Activated T-cell treated with anti-CD3 and anti-CD28 coated beads for 1 hour (primary cell): Measurements from ENCODE around the gene PDZRN4.
"Not testable (repeated sequence)": the region's sequence is repeated elsewhere in the genome, so short reads cannot be mapped to it uniquely, and the experiment has no call there.

Experiments used
- DNase-seq: peaks from one replicate; pipeline ENCODE4 v3.0.0-alpha.2; 2020; ENCODE audit warnings: low read depth

Gene PDZRN4

DNA sequence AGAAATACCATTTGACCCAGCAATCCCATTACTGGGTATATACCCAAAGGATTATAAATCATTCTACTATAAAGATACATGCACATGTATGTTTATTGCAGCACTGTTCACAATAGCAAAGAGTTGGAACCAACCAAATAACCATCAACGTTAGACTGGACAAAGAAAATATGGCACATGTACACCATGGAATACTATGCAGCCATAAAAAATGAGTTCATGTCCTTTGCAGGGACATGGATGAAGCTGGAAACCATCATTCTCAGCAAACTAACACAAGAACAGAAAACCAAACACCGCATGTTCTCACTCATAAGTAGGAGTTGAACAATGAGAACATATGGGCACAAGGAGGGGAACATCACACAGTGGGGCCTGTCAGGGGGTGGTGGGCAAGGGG lies 97.3 kb downstream of the PDZRN4 start:
- not testable (repeated sequence) for DNase-seq

DNA sequence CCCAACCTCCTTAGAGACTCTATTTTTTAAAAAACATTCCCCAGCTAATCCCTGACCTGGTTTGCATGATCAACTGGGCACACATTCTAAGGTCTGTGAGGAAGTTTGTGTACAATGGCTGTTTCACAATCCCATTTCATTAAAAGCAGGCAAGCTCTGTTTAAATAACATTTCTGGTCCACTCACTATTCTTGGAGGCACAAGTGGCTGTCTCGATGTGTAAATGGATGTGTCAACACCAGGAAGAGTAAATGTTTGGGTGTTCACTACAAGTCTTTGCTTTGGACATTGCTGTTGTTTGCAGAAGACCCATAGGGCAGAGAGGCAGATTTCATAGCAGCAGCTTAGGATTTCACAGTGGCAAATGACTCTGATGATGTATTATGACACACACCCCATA lies 98.3 kb downstream of the PDZRN4 start:
- no peak for DNase-seq

DNA sequence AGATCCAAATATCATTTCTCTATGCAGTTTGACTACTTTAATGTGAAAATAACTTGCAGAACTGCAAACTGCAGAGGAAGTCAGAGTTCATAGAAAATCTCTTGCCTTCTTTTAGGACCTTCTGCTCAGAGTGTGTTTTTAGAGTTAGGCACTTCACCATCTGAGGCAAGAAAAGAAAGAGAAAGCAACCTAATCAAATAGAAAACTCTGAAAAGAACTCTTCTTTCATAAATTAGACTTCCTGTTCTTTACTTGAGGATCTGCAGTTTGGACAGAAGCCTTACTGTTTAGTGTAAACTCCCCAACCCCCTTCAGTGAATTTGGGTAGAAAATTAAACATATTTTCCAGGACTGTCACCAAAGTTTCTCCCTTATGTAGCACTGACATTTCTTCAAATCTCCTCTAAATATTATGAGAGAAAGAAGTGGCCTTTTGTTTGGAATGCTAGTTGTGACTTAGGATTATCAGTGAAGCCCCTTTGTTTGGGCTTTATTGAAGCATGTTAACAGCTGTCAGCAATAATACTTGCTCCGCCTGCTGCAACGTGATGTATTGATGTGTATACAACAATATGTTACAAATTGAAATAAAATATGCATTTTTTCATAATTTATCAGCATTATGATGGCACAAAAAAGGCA lies 99.5 kb downstream of the PDZRN4 start:
- no peak for DNase-seq

DNA sequence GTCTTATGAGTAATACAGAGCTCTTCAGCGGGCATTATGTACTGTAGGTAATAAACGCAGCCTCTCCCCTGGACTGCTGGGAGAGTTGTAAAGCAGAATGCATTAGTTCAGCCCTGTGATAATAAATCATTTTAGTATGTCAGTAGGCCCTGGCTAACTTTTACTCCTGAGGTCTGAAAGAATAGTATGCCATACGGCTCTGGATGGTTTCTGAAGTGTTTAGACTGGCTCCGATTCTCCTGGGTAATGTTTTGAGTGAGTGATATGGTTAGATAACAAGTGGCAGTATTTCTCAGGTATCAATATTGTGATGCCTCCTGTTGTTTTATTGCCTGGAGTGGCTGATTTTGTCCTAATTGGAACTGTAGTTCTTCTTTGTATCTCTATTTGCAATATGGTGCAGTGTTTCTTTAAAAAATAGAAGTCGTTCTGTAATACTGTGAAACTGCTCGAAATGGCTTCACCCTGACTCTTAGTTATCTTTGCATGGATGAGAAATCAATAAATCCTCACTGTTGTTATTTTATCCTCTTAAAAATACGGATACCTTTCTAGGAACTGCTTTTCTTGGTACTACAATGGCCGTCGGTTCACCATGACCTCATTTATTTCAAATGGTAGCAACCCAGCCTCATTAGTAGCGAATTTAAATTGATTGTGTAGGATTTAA lies 100.2 kb downstream of the PDZRN4 start:
- no peak for DNase-seq

DNA sequence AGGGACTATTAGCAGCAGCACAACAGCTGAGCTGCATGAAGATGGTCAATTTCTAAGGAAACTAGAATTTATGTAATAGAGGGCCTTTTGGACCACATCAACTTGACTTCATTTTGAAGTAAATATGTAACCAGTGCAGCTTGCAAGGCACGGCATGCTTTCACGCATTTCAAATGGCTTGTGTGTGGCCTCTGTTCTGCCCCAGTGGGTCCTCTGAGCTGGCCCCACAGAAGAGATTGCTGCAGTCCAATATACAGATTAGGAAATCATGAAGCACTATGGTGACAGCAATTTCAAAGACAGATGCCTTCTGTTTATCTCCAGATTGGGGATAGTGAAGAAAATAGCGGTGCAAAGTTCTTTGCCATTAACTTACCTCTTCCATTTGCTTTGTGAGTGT lies 101.4 kb downstream of the PDZRN4 start:
- no peak for DNase-seq

DNA sequence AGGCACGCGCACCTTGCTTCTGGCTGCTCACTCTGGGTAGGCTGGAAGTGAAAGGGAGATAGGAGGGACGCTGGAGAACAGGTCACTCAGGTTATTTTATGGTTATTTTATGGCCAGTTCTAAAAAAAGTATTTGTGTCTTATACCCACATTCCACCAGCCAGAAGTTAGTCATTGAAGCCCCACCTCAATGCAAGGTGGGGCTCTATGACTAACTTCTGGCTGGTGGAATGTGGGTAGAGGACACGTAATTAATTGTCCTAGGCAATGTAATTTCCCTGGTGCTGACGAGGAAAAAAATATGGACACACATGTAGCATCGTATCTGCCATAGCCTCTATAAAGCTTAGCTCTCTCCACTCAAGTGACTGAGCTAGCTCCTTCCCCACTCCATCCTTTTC lies 104.9 kb downstream of the PDZRN4 start:
- DNase-seq, result no peak

DNA sequence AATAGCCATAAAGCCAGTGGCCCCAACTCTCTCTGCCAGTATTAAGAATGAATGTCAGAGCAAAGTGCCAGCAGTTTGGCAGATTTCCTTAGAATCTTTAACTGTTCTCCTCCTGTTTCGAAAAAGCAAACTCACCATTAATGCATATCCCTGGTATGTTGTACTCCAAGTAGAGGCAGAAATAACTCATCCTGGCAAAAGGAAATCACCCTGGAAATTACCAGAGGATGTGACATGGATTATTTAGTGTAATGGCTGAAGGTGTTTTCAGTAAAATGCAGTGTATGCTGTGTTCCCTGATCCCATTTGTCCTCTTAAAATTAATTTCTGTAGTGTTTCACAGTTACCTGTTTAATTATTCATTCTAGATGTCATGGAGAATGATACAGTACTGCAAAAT lies 105.3 kb downstream of the PDZRN4 start:
- no peak for DNase-seq

DNA sequence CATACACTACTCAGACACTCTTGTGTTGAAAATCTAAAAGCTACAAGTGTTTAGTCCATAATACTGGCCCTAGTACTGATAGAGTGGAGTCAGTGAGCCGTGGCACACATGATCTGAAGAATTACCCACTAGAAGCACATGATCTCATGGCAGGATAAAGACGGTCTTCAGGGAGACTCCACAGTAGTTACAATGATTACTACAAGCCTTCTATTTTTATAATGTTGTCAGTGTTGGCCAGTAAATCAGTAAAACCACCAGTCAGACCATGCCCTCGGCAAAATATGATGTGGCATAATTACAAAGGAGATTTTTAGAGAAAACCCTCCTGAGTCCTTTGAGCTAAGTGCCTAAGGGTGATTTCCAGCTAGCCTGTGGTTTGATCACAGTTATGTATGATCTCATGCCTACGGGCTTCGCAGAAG lies 114.9 kb downstream of the PDZRN4 start:
- no peak for DNase-seq

DNA sequence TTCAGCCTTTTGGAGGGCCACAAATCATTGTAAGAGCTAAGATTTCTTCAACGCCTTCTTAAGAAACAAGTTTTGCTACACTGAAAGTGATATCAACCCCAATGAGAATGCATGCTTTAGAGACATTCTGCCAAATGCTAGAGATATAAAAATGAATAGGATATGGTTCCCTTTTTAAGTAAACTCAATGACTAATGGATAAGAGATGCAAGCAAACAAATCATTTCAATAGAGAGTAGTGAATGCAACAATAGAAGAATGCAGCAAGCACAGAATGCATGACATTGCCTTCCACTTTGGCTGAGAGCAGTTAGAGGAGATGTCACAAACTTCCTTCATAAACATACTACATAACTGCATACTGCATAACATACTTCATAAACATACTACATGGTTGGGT lies 116.4 kb downstream of the PDZRN4 start:
- no peak for DNase-seq

DNA sequence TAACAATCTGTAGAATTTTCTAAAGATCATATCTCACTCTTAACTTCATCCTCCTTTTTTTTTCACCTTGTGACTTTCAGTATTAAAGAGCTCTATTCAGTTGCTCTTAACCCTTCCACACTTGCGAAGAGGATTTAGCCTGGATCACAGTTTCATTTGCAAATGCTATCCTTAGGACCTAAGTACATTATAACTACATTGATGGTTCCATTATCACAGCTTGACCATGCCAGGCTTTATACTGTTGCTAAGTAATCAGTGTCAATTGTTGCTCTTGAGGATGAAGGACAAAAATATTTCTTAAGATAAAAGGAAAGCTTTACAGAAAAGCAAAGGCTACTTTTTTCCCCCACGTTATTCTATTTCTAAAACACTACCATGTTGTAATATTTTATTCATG lies 122.2 kb downstream of the PDZRN4 start:
- no peak for DNase-seq

DNA sequence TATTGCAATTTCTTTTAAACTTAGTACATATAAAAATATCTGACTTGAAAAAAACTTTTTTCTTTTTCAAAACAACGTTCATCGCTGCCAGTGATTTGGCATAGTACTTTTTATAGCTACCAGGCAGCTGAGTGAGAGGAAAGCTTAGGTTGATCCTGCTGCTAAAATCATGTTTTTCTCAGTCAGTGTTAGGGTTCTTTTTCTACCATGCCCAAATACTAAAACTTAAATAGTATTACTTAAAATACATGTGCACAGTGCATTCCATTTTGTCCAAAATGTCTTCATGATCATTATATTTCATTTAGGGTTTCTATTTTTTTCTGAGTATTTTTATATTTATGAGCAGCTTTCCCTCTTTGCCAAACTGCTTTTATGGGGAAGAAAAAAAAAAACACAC lies 123.8 kb downstream of the PDZRN4 start:
- no peak for DNase-seq

DNA sequence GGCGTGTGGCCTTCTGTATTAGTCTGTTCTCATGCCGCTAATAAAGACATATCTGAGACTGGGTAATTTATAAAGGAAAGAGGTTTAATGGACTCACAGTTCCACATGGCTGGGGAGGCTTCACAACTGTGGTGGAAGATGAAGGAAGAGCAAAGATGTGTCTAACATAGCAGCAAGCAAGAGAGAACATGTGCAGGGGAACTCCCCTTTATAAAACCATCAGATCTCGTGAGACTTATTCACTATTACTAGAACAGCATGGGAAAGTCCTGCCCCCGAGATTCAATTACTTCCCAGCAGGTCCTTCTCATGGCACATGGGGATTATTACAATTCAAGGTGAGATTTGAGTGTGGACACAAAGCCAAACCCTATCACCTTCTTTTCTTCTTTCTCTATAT lies 124.3 kb downstream of the PDZRN4 start:
- DNase-seq, result not testable (repeated sequence)

DNA sequence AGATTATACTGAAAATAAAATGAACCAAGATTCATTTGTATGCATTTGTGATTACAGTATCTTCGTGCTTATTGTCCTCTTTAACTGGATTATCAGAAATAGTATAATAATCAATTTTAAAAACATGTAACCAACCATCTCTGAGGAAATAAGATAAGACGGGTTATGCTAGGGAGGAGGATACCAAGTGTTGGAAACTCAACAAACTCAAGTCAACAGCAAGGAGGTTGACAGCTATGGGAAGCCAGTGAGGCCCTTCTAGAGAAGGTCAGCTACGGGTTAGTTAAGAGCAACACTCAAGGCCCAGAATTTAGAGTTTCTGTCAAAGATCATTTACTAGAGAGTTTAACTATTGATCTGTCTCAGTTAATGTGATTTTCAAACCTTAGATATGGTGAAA lies 137.2 kb downstream of the PDZRN4 start:
- no peak for DNase-seq

DNA sequence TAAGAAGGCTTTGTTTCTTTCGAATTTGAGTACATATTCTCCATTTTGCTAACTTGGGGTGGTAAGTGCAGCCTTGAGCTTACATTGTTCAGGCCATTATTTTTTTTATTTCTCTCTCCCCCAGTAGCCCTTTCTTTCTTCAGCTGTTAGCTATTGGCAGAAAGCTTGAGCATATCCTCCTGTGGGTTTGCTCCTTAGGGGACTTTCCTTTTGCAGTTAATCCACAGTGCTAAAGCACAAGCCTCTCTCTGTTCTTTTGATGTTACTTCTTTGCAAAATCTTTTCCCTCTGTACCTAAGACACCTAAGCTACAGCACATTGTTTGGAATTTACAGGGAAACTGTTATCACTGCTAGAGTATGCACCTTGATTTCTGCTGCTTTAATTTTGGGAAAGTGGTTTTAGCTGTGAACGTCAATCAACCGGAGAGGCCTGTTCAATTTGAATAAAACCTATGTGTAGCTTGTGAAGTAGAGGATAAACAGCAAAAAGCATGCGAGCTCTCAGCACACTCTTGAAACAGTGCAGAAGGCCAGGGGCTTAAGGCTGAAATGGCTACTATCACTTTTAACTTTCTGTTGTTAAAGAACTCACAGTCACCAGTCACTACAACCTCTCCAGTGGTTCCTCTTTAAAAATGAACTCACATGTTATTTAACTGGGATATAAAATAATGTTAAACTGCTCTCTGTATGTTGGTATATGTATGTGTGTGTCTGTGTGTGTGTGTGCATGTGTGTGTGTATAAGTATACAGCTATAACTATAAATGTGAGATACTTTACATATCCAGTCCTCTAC lies 139.2 kb downstream of the PDZRN4 start:
- no peak for DNase-seq

DNA sequence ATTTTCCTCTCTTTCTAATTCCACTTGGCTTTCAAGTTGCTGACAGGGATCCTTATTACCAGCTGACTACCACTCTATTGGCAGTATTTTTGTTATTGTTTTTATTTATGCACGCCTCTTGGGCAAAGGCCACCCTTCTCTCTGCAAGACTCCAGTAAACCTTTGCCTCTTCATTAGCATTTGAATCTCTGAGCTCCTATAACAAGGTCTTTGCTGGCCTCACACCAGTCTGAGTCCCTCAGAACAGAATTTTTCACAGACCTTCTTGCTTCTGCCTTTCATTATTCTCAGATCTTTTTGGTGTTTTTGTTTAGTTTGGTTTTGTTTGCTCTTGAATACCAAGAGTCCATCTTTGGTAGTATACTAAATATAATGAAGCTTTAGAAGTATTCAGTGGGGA lies 145.9 kb downstream of the PDZRN4 start:
- DNase-seq, result no peak

DNA sequence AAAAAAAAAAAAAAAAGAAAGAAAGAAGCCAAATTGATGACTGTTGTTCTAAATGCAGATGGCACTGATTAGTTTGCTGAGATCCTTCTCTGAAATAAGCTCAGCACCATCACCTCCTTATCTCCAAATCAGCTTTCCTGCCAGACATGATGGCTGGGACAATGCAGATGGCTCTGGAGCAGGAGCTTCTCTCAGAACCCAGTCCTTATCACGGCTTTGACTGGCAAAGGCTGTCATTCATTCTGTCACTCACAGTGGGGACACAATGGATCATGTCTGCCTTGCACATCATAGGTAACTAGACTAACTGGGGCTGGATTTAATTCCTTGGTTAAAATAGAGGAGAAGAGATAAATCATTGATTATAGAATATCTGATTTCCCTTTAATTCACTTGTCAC lies 146.3 kb downstream of the PDZRN4 start:
- no peak for DNase-seq

DNA sequence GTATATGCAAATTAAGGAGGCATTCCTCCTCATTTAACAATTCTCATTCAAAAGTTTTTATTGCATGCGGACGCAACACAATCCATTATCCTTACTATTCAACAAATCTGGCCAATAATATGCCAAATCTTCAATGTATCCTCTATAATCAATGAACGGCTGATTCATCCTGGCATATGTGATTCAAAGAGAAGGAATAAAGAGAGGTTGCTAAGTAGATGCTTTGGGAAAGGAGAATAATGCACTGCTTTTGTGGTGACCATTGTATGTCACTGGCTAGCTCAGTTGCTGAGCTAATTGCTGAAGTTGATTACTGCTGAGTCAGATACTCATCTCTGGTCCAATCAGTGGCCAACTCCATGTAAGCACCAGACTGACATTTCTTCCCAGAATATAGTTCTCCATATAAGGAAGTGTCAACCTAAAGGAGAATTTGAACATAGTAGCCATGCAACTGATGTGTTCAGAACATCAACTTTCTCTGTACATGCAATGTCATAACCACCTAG lies 148.0 kb downstream of the PDZRN4 start:
- no peak for DNase-seq

DNA sequence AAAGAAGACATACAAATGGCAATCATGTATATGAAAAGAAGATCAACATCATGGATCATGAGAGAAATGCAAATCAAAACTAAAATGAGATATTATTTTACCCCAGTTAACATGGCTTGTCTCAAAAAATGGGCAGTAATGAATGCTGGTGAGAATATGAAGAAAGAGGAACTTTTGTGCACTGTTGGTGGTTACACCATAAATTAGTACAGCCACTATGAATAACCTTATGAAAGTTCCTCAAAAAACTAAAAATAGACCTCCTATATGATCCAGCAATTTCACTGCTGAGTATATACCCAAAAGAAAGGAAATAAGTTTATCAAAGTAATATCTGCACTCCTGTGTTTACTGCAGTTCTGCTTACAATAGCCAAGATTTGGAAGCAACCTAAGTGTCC lies 151.7 kb downstream of the PDZRN4 start:
- no peak for DNase-seq

DNA sequence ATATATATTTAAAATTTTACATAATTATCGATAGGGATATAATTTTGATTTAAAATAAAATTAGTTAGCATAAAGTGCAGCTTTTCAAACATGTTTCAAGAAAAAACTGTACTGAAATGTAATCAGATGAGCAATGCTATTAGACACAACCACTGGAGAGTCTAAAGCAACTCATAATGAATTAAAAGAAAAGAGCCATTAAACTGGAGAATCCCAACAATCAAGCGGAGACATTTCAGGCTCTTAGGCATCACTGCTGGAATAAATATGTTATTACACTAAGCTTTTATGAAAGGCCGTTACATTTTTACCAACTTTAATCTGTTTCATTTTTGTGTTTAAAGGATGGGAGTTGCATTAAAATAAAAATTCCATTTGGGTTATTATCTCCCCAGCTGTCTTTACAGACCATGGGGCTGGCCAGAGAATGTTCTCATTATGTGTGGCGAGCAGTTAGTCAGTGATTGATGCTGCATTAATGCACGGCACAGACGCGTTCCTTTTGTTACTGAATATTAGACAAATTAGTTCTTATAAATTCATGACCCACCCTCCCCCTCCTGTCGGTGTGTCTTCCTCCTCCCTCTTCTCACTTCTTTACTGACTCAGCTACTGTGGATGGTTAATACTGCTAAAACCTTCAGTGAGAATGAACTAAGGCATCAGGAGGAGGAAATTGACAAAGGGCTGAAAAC lies 156.8 kb downstream of the PDZRN4 start:
- DNase-seq, result no peak

DNA sequence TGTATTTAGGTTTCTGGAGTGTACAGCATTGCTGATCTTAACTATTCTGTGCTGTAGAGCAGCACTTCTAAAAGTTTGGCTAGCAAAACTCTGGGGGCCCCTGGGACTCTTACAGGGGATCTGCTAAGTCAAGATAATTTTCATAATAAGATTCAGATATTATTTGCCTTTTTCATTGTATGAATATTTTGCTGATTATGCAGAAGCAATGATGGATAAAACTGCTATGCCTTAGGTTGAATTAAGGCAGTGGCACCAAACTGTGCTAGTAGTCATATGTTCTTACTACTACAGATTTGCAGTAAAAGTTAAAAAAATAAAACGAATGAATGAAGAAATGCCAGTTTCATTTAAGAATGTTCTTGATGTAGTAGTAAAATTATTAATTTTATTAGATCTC lies 160.1 kb downstream of the PDZRN4 start:
- DNase-seq, result no peak

DNA sequence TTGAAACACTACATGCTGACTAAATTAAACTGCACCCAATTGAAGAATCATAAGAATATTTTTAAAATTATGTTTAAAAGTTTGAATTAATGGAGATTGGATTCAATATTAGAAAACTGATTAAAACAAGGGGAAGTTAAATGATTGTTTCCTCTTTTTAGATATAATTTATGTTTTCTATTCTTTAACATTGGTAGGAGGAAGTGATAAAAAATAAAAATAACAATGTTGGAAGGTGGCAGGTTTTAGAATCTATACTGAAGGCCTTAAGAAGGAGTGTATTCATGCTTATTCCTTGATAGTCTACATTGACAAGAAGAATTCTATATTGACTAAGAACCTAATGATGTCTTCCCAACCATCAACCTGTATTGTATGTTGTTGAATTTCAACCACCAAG lies 168.1 kb downstream of the PDZRN4 start:
- DNase-seq, result no peak

DNA sequence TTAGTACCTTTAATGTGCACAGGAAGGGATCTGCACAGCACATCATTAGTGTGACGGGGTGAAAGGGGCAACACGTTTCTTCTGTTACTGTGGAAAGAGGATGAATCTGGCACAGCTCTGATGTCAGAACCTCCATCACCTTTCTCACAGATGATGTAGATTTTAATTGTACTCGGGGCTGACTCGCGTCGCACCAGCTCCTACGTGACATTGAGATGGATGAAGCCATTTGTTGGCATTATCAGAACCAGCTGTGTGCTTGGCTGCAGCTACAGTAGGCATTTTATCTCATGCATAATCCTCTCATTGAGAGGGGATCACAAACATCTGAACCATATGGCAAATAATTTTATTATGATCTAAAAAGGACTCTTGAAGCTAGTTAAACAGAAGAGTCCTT lies 173.6 kb downstream of the PDZRN4 start:
- DNase-seq, result no peak

DNA sequence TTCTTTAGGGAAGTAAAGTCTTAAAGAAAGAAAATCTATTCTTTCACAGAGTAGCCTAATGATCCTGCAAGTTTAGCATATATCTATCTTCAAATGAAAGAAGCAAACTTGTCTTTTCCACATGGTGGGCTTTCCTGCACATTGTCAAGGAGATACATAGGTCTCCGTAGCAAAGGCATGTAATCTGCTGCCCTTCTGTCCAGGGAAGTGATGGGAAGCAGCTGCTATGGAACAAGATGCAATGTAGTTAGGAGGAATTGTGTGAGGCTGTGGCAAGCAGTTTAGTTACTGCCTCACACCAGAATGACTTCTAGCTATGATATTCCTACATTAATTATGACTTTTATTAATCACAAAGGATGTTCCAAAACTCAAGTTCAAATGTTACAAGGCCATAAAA lies 174.4 kb downstream of the PDZRN4 start:
- DNase-seq, result no peak
